SH-SY5Y (cell line): ENCODE results near the gene WDR70.

Experiments
- GATA2 ChIP-seq: IDR thresholded peaks from 2 replicates; pipeline ENCODE4 v1.6.1; 2011; ENCODE audit warnings: mild to moderate bottlenecking, low read depth, low read length
- GATA3 ChIP-seq: IDR thresholded peaks from 2 replicates; pipeline ENCODE4 v1.6.1; 2011; ENCODE audit warnings: low read depth, mild to moderate bottlenecking, low read length, moderate library complexity

DNA sequence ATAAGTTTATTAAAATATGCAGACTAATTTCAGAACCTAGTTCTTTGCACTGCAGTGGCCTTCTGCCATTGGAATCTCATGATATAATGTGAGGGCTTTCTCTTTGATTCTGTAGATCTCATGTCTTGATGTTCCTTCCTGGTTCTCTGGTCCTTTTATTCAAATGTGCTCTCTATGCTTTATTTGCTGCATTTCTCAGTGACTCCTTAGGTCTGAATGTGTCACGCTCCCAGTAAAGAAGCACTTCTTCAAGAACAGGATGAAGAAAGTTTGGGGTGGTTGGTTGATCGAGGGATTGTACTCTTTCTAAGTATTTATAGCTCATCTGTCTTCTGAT is 338.1 kb downstream of the WDR70 start:
- TF ChIP-seq GATA2 (no peak), GATA3 (no peak)
